ENCODE measurements around the gene LIPN. TPM values are rescaled to one million over a fixed set of nuclear protein-coding genes. Genes with fewer than 3 reads are reported as not detected.

Gene LIPN
- total and polyA plus RNA-seq, 2 donors (not counting 1 experiment from before 2014, with no cell fraction given): not detected

DNA sequence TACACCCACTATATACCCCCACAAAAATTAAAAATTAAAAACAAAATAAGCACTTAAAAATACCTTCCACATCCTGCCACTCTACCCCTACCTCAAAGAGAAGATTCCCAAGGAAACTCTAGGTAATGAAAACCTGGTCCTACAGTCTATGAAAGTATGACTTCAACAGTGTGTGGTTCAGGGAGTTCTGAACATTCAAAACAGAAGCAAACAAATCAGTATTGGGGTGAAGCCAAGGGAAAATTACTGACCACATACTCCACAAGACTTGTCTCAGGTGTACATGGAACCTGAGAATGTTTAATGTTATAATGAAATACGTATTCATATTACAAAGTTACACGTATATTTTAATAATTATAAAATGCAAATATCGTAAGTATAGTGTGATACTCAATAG lies 22.4 kb downstream of the LIPN start:
- Histone ChIP-seq H4K20me1 (ENCODE audit: control insufficient read depth, extremely low read depth, insufficient read depth, low read length) (no peaks in the 10 kb centered on the region), H3K4me2 (ENCODE audit: extremely low read depth, insufficient read depth, low read length) (no peak overlapping the region), H3K36me3 (ENCODE audit: control insufficient read depth, insufficient read depth, low read length) (no peaks in the 10 kb centered on the region), H3K79me2 (ENCODE audit: control insufficient read depth, insufficient read depth, low read length) (no peaks in the 10 kb centered on the region), H2AFZ (ENCODE audit: low read length) (no peak overlapping the region), H3K27me3 (ENCODE audit: control insufficient read depth, insufficient read depth, low read length) (no peaks in the 10 kb centered on the region), H3K9me3 (ENCODE audit: control insufficient read depth, insufficient read depth, low read depth, low read length) (no peaks in the 10 kb centered on the region), H3K4me1 (ENCODE audit: control insufficient read depth, extremely low read depth, insufficient read depth, low read length) (no peaks in the 10 kb centered on the region), H3K9ac (ENCODE audit: insufficient read depth, low read length) (no peak overlapping the region), H3K4me3 (replicated peaks in 1 of 4; ENCODE audit: control extremely low read depth in 1 of 4, insufficient read depth in 1 of 4, low read depth in 3 of 4, low read length in 4 of 4) (no peak overlapping the region), H3K27ac (ENCODE audit: insufficient read depth, low read length) (no peak overlapping the region)
- TF ChIP-seq, protein P1, sequence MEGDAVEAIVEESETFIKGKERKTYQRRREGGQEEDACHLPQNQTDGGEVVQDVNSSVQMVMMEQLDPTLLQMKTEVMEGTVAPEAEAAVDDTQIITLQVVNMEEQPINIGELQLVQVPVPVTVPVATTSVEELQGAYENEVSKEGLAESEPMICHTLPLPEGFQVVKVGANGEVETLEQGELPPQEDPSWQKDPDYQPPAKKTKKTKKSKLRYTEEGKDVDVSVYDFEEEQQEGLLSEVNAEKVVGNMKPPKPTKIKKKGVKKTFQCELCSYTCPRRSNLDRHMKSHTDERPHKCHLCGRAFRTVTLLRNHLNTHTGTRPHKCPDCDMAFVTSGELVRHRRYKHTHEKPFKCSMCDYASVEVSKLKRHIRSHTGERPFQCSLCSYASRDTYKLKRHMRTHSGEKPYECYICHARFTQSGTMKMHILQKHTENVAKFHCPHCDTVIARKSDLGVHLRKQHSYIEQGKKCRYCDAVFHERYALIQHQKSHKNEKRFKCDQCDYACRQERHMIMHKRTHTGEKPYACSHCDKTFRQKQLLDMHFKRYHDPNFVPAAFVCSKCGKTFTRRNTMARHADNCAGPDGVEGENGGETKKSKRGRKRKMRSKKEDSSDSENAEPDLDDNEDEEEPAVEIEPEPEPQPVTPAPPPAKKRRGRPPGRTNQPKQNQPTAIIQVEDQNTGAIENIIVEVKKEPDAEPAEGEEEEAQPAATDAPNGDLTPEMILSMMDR (conservative IDR thresholded peaks at IDR 0.05 in 1 of 2, IDR thresholded peaks at IDR 0.05 in 1 of 2; ENCODE audit: low read depth in 1 of 2, low read length in 2 of 2): no peak
- TF ChIP-seq EZH2 (IDR thresholded peaks at IDR 0.05; ENCODE audit: low read length, missing control alignments): no peak
- no peak for DNase-seq (ENCODE audit: low read depth in 2 of 2)

DNA sequence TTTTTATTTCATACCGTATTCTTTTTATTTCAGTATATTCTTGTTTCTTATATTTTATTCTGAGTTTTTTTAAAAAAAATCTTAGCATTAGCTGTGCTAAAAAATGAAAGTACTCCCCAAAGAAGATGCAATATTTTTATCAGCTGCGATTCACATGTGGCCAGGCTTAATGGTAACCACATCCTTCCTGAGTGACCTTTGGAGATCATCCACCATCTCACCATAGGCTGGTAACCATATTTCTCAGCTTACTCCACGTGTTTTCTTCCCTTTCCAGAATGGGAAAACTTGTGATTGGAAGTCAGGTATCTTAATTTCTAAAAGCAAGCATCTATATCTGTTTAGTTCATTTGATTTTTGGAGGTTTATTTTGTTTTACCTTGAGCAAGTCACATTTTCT lies 23.9 kb downstream of the LIPN start:
- Histone ChIP-seq H3K4me2 (ENCODE audit: extremely low read depth, insufficient read depth, low read length) (no peak overlapping the region), H3K9me3 (ENCODE audit: control insufficient read depth, insufficient read depth, low read depth, low read length) (no peaks in the 10 kb centered on the region), H3K27me3 (ENCODE audit: control insufficient read depth, insufficient read depth, low read length) (no peaks in the 10 kb centered on the region), H4K20me1 (ENCODE audit: control insufficient read depth, extremely low read depth, insufficient read depth, low read length) (no peaks in the 10 kb centered on the region), H3K4me3 (replicated peaks in 1 of 4; ENCODE audit: control extremely low read depth in 1 of 4, insufficient read depth in 1 of 4, low read depth in 3 of 4, low read length in 4 of 4) (no peak overlapping the region), H3K9ac (ENCODE audit: insufficient read depth, low read length) (no peak overlapping the region), H2AFZ (ENCODE audit: low read length) (no peak overlapping the region), H3K36me3 (ENCODE audit: control insufficient read depth, insufficient read depth, low read length) (no peaks in the 10 kb centered on the region), H3K4me1 (ENCODE audit: control insufficient read depth, extremely low read depth, insufficient read depth, low read length) (no peaks in the 10 kb centered on the region), H3K79me2 (ENCODE audit: control insufficient read depth, insufficient read depth, low read length) (no peaks in the 10 kb centered on the region), H3K27ac (ENCODE audit: insufficient read depth, low read length) (no peak overlapping the region)
- DNase-seq (ENCODE audit: low read depth in 2 of 2): peak in 1 of 2 donors; percentile 45
- TF ChIP-seq, protein P1 (conservative IDR thresholded peaks at IDR 0.05 in 1 of 2, IDR thresholded peaks at IDR 0.05 in 1 of 2; ENCODE audit: low read depth in 1 of 2, low read length in 2 of 2): no peak
- TF ChIP-seq EZH2 (IDR thresholded peaks at IDR 0.05; ENCODE audit: low read length, missing control alignments): no peak

DNA sequence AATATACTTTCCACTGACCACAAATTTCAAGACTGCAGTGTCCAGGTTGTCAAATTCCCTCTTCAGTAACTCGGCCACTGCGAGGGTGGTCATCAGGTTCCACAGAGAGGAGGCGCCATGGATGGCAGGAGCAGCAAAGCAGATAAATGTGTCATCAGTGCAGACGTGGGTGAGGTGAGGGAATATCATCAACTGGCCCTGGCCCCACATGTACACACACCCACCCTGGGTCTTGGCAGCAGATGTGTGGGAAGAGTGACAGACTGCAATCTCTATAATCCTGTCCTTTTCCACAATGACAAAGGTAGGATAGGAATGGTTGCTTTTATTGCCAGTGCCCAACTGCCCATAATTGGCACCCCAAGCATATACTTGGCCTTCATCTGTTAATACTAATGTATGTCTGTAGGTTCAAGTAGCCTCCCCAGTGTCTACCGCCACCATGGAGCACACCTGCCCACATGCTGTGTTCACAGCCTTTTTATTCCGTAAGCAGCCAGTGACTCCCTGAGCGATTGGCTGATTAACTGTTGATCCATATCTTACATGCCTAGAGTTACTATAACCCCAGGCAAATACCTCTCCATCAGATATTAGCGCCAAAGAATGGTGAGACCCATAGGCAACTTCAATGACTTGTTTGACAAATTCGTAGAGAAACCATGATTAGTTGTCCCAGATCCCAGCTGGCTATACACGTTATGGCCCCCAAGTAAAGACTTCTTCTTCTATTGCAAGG lies 26.4 kb downstream of the LIPN start:
- no peak for DNase-seq (ENCODE audit: low read depth in 2 of 2)
- Histone ChIP-seq H3K9ac (ENCODE audit: insufficient read depth, low read length) (no peak overlapping the region), H3K27me3 (ENCODE audit: control insufficient read depth, insufficient read depth, low read length) (no peaks in the 10 kb centered on the region), H4K20me1 (ENCODE audit: control insufficient read depth, extremely low read depth, insufficient read depth, low read length) (no peaks in the 10 kb centered on the region), H3K27ac (ENCODE audit: insufficient read depth, low read length) (no peak overlapping the region), H2AFZ (ENCODE audit: low read length) (no peak overlapping the region), H3K4me2 (ENCODE audit: extremely low read depth, insufficient read depth, low read length) (no peak overlapping the region), H3K36me3 (ENCODE audit: control insufficient read depth, insufficient read depth, low read length) (no peaks in the 10 kb centered on the region), H3K4me1 (ENCODE audit: control insufficient read depth, extremely low read depth, insufficient read depth, low read length) (no peaks in the 10 kb centered on the region), H3K9me3 (ENCODE audit: control insufficient read depth, insufficient read depth, low read depth, low read length) (no peaks in the 10 kb centered on the region), H3K4me3 (replicated peaks in 1 of 4; ENCODE audit: control extremely low read depth in 1 of 4, insufficient read depth in 1 of 4, low read depth in 3 of 4, low read length in 4 of 4) (no peak overlapping the region), H3K79me2 (ENCODE audit: control insufficient read depth, insufficient read depth, low read length) (no peaks in the 10 kb centered on the region)
- TF ChIP-seq, protein P1 (conservative IDR thresholded peaks at IDR 0.05 in 1 of 2, IDR thresholded peaks at IDR 0.05 in 1 of 2; ENCODE audit: low read depth in 1 of 2, low read length in 2 of 2): no peak
- TF ChIP-seq EZH2 (IDR thresholded peaks at IDR 0.05; ENCODE audit: low read length, missing control alignments): no peak
